Measurements from ENCODE around the gene BAG2.
A peak's percentile ranks its signal among the peaks of the same experiment; 100 is the strongest.

The BAG2 gene

DNA sequence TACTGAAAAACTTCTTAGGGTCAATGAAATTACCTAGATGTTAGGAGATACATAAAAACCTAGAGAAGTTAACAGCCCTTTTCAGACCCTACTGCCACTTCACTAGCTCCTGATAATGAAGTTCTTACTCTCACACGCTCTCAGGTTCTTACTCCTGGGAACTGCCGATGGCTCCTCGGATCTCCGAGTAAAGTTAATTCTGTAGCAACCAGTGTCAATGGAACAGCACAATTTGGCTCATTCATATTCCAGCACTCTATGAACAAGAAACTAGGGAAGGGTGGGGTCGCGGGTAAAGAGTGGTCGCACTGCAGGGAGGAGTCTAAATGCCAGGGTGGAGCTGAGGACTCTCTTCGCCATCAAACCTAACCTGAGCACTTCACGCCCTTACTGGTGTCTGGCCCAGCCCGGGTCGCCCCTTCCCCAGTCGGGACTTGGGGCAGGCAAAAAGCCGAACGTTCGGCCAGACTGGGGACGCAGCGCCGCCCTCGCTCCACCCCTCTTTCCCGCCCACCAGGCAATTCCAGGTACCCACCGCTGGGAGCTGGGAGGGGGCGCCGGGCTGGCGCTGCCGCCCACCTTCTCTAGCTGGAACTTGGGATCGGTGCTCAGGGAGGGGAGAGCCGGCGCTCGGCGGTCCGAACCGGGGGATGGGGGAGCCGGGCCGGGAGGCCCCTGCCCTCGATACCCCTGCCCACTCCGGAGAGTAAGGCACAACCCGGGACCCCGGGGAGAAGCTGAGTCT lies 49.2 kb downstream of the BAG2 start:
- DNase-seq, result peak in 38 of 56 donors; percentile 3 to 70 (median 36)

DNA sequence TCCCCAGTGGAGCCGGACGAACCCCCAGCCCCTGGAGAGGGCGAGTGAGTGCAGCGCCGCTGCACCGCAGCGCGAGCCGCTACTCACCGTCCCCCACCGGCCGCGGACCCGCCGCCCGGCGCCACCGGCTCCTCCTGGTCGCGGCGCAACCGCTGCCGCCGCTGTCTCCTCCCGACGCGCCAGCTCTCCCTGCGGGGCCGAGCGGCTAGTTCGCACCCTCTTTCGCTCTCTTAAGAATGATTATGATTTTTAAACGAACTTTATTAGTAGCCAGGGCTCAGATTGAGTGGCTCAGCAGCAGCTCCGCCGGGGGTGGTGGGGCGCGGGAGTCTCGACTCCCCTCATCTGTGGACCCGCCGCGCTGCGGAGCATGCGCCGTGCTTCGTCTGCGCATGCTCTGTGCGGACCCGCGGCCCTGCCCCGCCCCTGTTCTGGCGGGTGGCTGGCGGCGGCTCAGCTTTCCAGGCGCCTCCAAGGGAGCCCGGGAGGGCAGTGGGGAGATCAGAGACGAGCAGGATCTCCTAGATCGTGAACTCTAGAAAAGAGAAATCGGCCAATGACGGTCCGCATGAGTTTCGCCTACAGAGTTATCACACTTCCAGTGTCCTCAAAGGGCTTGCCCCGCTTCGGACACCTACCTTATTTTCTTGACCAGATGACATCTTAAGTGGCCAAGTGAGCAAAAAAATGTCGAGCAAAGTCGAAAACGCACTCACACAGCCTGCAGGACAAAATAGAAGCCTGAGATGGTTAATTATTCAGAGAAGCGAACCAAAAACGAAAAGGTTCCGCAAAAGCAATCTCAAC lies 50.0 kb downstream of the BAG2 start, which contains the start of gene RAB23:
TSS of gene RAB23 (minus strand) at position 372 of the 807 bp plus-strand sequence. CDS start 11,927 bp downstream, outside the sequence.
- DNase-seq, result peak in 55 of 56 donors; percentile 5 to 90 (median 74)

DNA sequence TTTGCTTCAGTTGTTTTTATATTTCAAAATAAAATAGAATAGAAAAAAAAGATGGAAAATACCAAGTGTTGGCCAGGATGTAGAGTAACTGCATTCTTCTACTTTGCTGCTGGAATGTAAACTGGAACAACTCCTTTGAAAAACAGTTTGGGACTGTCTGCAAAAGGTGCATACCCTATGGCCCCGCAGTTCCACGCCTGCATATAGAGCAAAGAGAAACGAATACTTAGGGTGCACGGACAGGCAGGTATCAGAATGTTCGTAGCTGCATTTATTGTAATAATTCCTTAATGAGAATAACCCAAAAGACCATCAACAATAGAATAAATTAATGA lies 50.6 kb downstream of the BAG2 start:
- DNase-seq, result peak in 1 of 56 donors; percentile 5

DNA sequence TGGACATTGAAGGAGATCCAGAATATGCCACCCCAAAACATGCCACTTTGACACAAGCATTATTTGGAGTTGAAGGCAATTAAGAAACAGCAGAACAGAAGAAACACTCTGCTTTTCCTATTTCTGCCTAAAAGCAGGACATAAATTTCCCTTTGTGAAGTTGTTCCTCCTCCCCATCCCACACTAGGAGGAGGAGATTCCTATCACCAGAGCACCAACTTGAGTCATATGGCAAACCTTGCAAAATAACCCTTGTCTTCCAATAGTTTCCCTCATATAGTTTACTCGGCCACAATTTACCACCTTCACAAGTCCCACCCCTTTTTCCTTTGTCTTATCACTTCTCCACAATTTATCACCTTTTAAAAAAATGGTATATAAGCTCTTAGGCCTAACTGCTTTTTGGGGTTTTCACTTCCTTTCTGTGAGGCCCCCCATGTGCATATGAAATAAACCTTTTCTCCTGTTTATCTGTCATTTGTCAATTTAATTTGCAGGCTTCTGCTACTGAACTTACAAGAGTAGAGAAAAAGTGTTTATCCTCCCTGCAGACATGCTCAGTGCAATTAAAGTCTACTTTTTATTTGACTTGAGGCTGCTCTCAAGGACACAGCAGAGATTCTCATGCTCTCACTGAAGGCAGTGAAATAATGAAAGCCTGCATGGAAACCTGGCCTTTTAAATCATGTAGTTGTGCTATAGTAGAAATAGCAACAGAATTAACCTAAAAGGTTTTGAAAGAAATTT lies 52.8 kb downstream of the BAG2 start:
- no peak for DNase-seq

DNA sequence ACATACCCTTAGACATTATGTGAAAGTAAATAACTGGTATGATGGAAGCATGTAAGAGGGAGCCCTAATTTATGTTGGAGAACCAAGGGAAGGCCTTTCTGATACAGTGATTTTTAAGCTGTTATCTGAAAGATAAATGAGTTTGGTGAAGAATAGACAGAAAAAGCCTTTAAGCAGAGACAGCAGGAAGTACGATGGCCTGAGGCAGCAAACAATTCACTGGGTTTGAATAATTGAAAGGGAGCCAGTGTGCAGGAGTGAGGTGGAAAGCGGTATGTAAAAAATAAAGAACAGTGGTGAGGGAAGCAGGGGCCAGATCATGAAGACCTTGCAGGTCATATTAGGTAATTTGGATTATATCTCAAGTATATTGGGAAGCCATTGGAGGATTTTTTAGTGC lies 54.1 kb downstream of the BAG2 start:
- DNase-seq, result no peak
